Ramos (cell line): Measurements from ENCODE around the gene NUTM2A.
"Not testable (repeated sequence)": the region's sequence is repeated elsewhere in the genome, so short reads cannot be mapped to it uniquely, and the experiment has no call there.

ENCODE experiments used
- in situ Hi-C: fragments of 300-500 bp; cut with MboI; formaldehyde crosslinking; loops from one replicate; pipeline ENCODE4 v1.14.3; 2022; ENCODE audit warnings: low sequenced_read_pairs; ENCODE audit not compliant: unreplicated experiment

Gene NUTM2A

GRCh38 chr10:87247335-87247734, 22.1 kb downstream of the NUTM2A start:
- in situ Hi-C loops: not testable (repeated sequence)

- in situ Hi-C loops: not testable (repeated sequence)
These were observed 23.6 kb downstream of the NUTM2A start for GRCh38 chr10:87248818-87249353.

- in situ Hi-C loops: not testable (repeated sequence)
These were observed 55.6 kb downstream of the NUTM2A start for GRCh38 chr10:87280749-87281392.
